Smooth muscle cell (in vitro differentiated cells): Measurements from ENCODE around the gene RNF220. TPM values are rescaled to one million over a fixed set of nuclear protein-coding genes. Genes with fewer than 3 reads are reported as not detected.

Experiments used
- DNase-seq: peaks from one replicate; lab custom pipeline; 2025; ENCODE audit not compliant: unreplicated experiment; lab: John Stamatoyannopoulos, UW
- H2AFZ ChIP-seq: fragments of 200-600 bp; sonication (generic); 2 replicates; pipeline ENCODE4 v1.6.0; 2016; ENCODE audit warnings: antibody characterized with exemption, low read depth, mild to moderate bottlenecking
- H3F3A ChIP-seq: fragments of 200-600 bp; sonication (generic); 2 replicates; pipeline ENCODE4 v1.6.0; 2017; ENCODE audit warnings: antibody characterized with exemption, low read depth
- H3K27ac ChIP-seq: fragments of 200-600 bp; sonication (generic); 2 replicates; pipeline ENCODE4 v1.5.1; 2016; ENCODE audit warnings: low read depth, mild to moderate bottlenecking
- H3K27me3 ChIP-seq: fragments of 200-600 bp; sonication (generic); 2 replicates; pipeline ENCODE4 v1.6.1; 2016; ENCODE audit warnings: low read depth, mild to moderate bottlenecking
- H3K36me3 ChIP-seq: fragments of 200-600 bp; sonication (generic); 2 replicates; pipeline ENCODE4 v1.5.1; 2016; ENCODE audit warnings: low read depth
- H3K4me1 ChIP-seq: fragments of 200-600 bp; sonication (generic); 2 replicates; pipeline ENCODE4 v1.5.1; 2016; ENCODE audit warnings: low read depth
- H3K4me2 ChIP-seq: fragments of 200-600 bp; sonication (generic); 2 replicates; pipeline ENCODE4 v1.6.0; 2016; ENCODE audit warnings: mild to moderate bottlenecking
- H3K4me3 ChIP-seq: fragments of 200-600 bp; sonication (generic); 2 replicates; pipeline ENCODE4 v1.5.1; 2016; ENCODE audit warnings: mild to moderate bottlenecking
- H3K79me2 ChIP-seq: fragments of 200-600 bp; sonication (generic); 2 replicates; pipeline ENCODE4 v1.6.0; 2016; ENCODE audit warnings: low read depth, mild to moderate bottlenecking
- H3K9ac ChIP-seq: fragments of 200-600 bp; sonication (generic); 2 replicates; pipeline ENCODE4 v1.6.0; 2016; ENCODE audit warnings: low read depth
- H3K9me3 ChIP-seq: fragments of 200-600 bp; sonication (generic); replicated peaks from 2 replicates; pipeline ENCODE4 v1.5.1; 2016; ENCODE audit warnings: low read depth
- H4K20me1 ChIP-seq: fragments of 200-600 bp; sonication (generic); 2 replicates; pipeline ENCODE4 v1.6.0; 2016; ENCODE audit warnings: low read depth
- WGBS: methylation state at CpG from one replicate; pipeline ENCODE4 v1.1.7; 2016; ENCODE audit warnings: low lambda C conversion rate; 5-methylcytosine and 5-hydroxymethylcytosine counted together
- polyA plus RNA-seq: library from polyadenylated mRNA; unstranded; fragments of >200 nt; fragmentation: Nextera tagmentation; extraction: Ambion mirVana; gene quantifications from 2 replicates; pipeline ENCODE4 v1.2.1, GENCODE V29; 2016
- total RNA-seq: library from RNA; depleted of rRNA; stranded (reverse); fragments of >200 nt; gene quantifications from 2 replicates; pipeline ENCODE4 v1.2.3, GENCODE V29; 2014
- TF ChIP-seq, protein P1 (sequence below): fragments of 200-600 bp; sonication (generic); IDR thresholded peaks from 2 replicates; pipeline ENCODE4 v1.5.1; 2017; ENCODE audit warnings: borderline replicate concordance, mild to moderate bottlenecking, antibody characterized with exemption; ENCODE audit not compliant: insufficient read depth, poor library complexity, severe bottlenecking

Gene RNF220
- total and polyA plus RNA-seq, 2 experiments from 2014 or later, result 65.8 to 71.1 TPM

DNA sequence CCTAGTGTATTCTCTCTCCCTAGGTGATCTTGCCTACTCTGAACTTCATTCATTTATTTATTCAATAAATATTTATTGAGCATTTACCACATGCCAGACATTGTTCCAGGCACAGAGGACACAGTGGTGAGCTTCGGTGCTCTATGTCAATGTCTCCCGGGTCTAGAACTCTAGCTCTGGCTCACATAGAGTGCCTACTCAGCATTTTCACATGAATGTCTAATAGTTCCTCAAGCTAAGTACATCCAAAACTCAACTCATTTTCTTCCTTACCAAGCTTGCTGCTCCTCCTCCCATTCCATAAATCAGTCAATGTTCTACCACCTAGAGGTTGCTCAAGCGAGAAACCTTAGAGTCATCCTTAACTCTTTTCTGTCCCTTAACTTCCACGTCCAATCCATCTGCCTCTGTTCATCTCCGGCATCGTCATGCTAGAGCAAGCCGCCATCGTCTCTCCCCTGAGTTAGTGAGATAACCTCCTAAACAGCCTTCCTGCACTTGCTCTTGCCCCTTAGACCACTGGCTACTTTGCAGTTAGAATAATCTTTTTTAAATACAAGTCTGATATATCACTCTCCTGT is 201.7 kb downstream of the RNF220 start:
- no peak overlapping the region for H3K9ac ChIP-seq
- H3K4me3 ChIP-seq, result no peak overlapping the region
- no peak overlapping the region for H2AFZ ChIP-seq
- peaks cover 27% of the 10 kb centered on the region for H3K27me3 ChIP-seq
- H3K36me3 ChIP-seq, result no peaks in the 10 kb centered on the region
- H3K4me2 ChIP-seq, result no peak overlapping the region
- TF ChIP-seq, protein P1, sequence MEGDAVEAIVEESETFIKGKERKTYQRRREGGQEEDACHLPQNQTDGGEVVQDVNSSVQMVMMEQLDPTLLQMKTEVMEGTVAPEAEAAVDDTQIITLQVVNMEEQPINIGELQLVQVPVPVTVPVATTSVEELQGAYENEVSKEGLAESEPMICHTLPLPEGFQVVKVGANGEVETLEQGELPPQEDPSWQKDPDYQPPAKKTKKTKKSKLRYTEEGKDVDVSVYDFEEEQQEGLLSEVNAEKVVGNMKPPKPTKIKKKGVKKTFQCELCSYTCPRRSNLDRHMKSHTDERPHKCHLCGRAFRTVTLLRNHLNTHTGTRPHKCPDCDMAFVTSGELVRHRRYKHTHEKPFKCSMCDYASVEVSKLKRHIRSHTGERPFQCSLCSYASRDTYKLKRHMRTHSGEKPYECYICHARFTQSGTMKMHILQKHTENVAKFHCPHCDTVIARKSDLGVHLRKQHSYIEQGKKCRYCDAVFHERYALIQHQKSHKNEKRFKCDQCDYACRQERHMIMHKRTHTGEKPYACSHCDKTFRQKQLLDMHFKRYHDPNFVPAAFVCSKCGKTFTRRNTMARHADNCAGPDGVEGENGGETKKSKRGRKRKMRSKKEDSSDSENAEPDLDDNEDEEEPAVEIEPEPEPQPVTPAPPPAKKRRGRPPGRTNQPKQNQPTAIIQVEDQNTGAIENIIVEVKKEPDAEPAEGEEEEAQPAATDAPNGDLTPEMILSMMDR, result no peak
- no peak for DNase-seq
- no peak overlapping the region for H3K27ac ChIP-seq
- 93% methylated on average over 8 of the region's 8 CpGs for WGBS
- no peaks in the 10 kb centered on the region for H3K9me3 ChIP-seq
- H3K4me1 ChIP-seq, result no peaks in the 10 kb centered on the region
- H4K20me1 ChIP-seq, result no peaks in the 10 kb centered on the region
- H3K79me2 ChIP-seq, result no peaks in the 10 kb centered on the region
- no peaks in the 10 kb centered on the region for H3F3A ChIP-seq

DNA sequence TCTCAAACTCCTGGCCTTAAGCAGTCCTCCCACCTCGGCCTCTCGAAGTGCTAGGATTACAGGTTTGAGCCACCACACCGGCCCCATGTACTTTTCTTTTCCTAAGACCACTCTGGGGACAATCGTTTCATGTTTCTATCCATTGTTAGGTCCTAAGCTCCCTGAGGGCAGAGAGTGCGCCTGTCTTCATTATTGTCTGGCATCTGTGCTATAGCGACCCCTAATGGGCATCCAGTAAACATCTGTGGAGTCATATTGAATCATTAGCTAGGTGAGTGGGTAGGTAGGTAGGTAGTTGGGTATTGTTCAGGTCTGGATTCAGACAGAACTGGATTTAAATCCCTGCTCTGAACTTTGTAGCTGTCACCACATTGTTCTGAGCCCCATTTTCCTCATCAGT is 203.1 kb downstream of the RNF220 start:
- Histone ChIP-seq H2AFZ (no peak overlapping the region), H3K79me2 (no peaks in the 10 kb centered on the region), H3K9ac (no peak overlapping the region), H3K27me3 (peaks cover 13% of the 10 kb centered on the region), H3K27ac (no peak overlapping the region), H3F3A (no peaks in the 10 kb centered on the region), H3K4me3 (no peak overlapping the region), H3K36me3 (no peaks in the 10 kb centered on the region), H4K20me1 (no peaks in the 10 kb centered on the region), H3K4me2 (no peak overlapping the region), H3K9me3 (no peaks in the 10 kb centered on the region), H3K4me1 (no peaks in the 10 kb centered on the region)
- WGBS, result 62% methylated on average over 6 of the region's 6 CpGs
- TF ChIP-seq, protein P1, result peak; percentile 9
- no peak for DNase-seq

DNA sequence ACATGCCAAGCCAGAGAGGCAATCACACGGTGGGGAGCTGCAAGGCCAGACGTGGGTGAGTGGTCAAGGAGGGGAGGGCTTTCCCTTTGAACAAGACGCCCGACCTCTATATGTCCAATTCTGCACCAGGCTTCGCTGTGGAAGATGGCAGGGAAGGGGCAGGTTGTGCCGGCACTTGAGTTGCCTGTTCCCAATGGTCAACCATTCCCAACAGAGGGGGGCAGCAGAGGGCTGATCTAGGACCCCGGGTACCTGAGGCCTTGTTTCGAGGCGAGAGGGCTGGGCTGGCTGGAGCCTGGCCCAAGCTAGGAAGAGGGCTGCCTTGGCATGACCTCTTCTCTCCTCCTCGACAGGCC is 204.3 kb downstream of the RNF220 start:
- Histone ChIP-seq H3K79me2 (no peaks in the 10 kb centered on the region), H3K27ac (no peak overlapping the region), H3K36me3 (no peaks in the 10 kb centered on the region), H3K27me3 (peaks cover 6% of the 10 kb centered on the region), H3K9me3 (no peaks in the 10 kb centered on the region), H3K4me2 (no peak overlapping the region), H3K4me1 (no peaks in the 10 kb centered on the region), H3K9ac (no peak overlapping the region), H4K20me1 (no peaks in the 10 kb centered on the region), H3K4me3 (no peak overlapping the region), H2AFZ (no peak overlapping the region), H3F3A (no peaks in the 10 kb centered on the region)
- TF ChIP-seq, protein P1, result peak; percentile 27
- no peak for DNase-seq
- 37% methylated on average over 10 of the region's 10 CpGs for WGBS
